GM21360 (cell line): ENCODE measurements around the gene EIF2S1.
A peak's percentile ranks its signal among the peaks of the same experiment; 100 is the strongest.
"Not testable (repeated sequence)": the region's sequence is repeated elsewhere in the genome, so short reads cannot be mapped to it uniquely, and the experiment has no call there.

Source experiments
- ATAC-seq: cut with Tn5 transposase; IDR thresholded peaks from one replicate; pipeline ENCODE4 v1.9.1; 2021; ENCODE audit warnings: mild to moderate bottlenecking, moderate library complexity; ENCODE audit not compliant: unreplicated experiment

Gene EIF2S1

DNA sequence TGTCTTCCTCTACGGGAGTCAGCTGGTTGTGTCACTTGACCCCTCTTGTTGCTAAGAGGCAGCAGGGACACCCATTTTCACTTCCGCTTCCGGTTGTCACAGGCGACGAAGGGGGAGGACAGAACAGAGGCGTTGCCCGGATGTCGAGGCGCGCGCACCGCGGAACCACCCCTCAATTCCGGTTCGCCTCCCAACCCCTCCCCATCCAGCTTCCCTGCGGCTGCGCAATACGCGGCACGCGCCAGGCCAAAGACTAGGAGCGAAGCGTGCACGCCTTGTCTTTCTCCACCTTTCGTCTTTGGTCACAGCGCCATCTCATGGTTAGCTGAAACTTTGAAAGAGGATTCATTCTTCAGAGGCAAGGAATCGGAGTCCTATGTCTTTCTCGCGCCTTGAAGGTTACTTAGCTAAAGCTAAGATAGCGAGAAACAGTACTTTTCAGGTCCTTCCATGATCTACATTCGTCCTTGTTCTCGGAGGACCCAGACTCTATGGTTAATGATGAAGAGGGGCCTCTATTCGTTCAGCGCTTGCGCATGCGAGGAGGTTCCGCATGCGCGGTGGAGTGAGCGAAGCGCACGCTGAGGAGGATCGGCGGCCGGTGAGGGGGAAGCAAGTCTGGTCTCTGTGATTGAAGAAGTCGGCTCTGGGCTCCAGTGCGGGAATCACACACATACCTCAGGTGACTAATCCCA, at the start of gene EIF2S1, which contains the start of gene ATP6V1D:
TSS of gene EIF2S1 (plus strand) at position 554 of the 695 bp plus-strand sequence. CDS start 4,440 bp downstream, outside the sequence.
TSS of gene ATP6V1D (minus strand) at position 30 of the 695 bp plus-strand sequence. CDS start 106 bp downstream, outside the sequence.
- ATAC-seq: peak; percentile 84

DNA sequence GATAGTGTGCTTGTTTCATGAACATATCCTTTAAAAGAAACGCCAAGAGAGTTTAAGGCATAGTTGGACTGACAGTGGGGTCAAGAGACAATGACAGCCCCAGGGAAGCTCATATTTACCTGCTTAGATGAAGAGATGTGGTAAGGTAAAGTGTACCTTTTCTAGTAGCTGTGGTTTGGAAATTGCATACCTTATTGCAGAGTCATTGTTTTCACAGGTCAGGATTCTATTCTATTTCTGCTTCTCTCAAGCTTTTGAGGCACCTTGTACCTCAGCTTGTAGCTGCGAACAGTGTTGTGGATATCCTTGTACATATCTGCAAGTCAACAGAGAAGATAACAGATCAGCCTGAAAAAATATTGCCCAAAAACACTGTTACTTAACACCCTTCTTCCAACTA, 48.3 kb upstream of the EIF2S1 start:
- ATAC-seq: no peak

DNA sequence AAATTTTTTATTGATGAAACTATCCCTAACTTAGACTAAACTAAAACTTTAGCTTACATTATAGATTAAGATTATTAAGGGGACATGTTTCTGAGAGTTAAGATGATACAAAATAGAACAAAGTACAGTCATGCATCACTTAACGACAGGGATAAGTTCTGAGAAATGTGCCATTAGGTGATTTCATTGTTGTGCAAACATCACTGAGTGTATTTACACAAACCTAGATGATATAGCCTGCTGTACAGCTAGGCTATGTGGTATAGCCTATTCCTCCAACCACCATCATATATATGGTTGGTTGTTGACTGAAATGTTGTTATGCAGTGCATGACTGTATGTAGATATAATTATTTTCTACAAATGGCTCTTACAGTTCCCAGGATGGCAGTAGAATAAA, 47.0 kb upstream of the EIF2S1 start:
- no peak for ATAC-seq

DNA sequence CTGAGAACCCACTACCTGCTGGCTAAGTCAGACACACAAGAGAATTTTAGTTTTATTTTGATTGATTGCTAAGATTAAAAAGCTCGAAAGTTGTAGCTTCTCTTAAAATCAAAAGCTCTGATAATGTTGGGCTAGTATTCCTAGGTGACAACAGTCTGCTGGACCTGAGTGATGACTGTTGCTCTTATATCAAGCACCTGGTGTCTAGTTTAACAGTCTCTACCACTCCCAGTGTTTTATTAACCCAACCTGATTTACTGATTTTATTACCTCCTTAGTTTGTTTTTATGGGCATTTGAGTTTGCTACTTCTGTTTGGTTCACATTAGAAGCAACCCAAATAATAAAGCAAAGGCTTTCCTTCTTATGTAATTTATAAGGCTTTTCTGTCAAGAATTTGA, 42.3 kb upstream of the EIF2S1 start:
- no peak for ATAC-seq

DNA sequence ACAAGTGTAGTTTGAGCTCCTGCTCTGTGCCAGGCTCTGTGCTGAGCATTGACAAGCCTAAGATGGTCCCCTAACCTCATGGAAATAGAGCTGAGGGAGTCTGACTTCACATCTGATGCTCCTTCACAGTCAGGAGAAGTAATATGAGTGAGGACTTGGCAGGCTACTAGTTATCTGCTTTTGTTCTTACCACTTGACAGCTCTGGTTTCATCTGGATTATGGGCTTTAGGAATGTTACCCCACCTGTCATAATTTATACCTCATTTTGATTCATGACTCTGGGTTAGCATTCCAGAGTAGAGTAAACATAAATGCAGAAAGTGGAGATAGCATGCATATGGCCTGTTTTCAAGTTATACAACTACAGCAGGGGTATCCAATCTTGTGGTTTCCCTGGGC, 41.0 kb upstream of the EIF2S1 start:
- no peak for ATAC-seq

DNA sequence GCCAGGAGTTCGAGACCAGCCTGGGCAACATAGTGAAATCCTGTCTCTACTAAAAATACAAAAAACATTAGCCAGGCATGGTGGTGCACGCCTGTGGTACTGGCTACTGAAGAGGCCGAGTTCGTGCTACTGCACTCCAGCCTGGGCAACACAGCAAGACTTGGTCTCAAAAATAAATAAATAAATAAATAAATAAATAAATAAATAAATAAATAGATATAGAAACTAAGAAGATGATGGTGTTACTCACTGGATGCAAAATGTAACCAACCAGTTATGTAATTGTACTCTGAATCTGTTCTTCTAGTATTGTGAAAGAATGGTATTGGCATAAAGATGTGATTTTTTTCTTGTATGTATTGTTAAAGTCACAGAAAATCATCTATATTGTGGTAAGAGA, 30.5 kb upstream of the EIF2S1 start:
- not testable (repeated sequence) for ATAC-seq

DNA sequence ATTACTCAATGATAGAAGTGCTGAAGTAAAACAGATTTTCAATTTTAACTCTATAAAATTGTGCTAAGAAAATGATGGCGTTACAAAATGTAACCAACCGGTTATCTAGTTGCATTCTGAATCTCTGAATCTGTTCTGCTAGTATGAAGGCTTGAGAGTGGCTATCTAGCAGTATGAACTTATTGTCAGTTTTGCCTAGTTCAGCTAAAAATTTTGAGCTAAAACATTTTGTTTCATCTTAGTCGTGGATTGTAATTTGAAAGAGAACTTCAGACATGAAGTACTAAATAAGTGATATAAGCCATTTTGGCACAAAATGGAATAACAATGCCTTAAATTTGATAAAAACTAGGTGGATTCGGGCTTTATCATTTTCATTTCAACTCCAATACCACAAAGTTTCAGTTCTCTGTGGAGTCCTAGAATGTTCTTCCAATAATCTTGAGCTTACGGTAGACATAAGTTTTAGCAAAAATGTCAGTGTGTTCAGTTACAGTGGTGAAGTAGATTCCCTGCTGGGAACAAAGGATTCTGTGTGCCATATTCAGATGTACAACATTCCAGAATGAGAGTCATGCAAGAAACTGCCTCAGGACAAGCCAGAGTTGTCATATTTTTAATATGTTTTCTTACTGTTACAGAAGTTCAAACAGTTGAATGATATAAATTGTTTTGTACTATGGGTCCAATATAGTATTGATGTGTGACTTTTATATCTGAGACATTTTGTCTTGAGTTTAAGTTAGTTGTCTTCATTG, 28.6 kb upstream of the EIF2S1 start:
- ATAC-seq: no peak

DNA sequence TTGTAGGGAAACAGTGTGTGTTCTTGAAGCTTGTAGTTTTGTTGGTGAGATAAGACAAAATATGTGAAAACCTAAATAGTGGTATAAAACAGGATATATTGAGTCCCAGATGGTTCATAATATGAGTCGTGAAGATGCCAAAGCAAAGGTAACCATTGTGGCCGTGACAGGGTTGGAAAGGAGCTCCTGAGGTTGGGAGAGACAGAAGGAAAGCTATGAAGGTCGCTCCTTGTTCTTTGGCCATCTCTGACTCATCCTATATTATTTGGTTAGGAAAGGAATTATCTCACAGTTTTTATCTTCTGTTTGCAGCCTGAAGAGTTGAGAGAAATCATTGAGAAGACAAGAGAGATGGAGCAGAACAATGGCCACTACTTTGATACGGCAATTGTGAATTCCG, 27.7 kb upstream of the EIF2S1 start:
- ATAC-seq: no peak

DNA sequence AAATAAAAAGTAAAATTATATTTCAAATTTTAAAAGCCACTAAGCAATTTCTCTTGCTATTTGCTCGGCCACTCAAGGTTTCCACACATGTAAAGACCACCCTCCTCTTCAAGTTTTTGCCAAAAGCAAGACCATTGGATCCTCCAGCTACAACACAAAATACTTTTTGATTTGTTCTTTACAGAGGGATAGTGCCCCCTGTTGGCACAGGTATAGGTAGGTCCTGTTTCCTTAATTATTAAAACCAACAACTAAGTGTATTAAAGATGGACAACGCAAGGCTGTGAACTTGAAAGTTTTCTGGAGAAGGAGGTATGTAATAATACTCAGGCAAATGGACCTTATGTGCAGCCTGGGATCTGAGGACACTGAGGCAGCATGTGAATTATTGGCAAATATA, 24.3 kb upstream of the EIF2S1 start:
- no peak for ATAC-seq

DNA sequence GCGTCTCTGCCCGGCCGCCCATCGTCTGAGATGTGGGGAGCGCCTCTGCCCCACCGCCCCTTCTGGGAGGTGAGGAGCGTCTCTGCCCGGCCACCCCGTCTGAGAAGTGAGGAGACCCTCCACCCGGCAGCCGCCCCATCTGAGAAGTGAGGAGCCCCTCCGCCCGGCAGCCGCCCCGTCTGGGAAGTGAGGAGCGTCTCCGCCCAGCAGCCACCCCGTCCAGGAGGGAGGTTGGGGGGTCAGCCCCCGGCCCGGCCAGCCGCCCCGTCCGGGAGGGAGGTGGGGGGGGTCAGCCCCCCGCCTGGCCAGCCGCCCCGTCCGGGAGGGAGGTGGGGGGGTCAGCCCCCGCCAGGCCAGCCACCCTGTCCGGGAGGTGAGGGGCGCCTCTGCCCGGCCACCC, 18.9 kb upstream of the EIF2S1 start:
- not testable (repeated sequence) for ATAC-seq

DNA sequence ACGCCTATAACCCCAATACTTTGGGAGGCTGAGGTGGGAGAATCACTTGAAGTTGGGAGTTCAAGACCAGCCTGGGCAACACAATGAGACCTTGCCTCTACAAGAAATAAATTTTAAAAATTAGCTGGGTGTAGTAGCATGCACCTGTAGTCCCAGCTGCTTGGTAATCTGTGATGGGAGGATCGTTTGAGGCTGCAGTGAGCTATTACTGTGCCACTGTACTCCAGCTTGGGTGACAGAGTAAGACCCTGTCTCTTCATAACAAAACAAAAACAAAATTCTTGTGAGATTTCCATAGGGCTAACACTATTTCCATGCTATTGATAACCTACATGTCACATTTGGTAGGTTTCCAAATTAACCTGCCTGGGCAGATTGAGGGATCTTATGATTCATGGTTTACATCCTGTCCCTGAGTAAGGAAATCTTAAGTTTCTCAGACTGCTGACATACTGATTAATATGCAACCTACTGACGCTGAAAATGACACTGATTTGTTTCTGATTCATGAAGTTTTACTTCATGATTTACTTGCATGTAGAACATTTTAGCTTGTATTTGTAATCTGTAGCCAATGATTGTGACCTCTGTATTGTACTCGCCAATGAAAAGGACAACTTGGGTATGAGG, 16.4 kb upstream of the EIF2S1 start:
- ATAC-seq: no peak

DNA sequence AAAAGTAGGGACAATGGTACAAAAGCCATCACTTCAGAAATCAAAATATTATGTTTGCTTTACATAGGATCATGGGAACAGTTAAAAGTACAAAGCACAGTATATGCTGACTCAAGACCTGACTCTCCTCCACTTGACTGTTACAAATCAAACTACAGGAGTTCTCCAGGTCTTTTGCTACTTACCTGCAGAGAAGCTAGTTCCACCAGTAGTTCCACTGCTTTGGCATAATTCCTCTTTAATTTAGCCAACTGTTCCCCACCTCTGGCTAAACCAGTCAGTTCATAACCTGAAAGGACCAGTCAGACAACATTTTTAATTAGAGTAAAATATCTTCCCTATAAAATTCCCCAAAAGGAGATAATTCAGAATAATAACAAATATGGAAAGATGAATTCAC, 14.5 kb upstream of the EIF2S1 start:
- no peak for ATAC-seq

DNA sequence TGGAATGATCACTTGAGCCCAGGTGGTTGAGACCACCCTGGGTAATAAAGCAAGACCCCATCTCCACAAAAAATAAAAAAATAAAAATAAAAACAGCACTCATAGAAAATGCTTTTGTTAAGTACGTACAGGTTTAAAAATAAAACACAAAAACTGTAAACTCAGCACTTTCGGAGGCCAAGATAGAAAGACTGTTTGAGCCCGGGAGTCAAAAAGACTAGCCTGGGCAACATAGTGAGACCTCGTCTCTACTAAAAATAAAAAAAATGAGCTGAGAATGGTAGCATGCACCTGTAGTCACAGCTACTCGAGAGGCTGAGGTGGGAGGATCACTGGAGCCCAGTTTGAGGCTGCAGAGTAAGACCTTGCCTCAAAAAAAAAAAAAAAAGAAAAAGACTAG, 8.1 kb upstream of the EIF2S1 start:
- no peak for ATAC-seq

DNA sequence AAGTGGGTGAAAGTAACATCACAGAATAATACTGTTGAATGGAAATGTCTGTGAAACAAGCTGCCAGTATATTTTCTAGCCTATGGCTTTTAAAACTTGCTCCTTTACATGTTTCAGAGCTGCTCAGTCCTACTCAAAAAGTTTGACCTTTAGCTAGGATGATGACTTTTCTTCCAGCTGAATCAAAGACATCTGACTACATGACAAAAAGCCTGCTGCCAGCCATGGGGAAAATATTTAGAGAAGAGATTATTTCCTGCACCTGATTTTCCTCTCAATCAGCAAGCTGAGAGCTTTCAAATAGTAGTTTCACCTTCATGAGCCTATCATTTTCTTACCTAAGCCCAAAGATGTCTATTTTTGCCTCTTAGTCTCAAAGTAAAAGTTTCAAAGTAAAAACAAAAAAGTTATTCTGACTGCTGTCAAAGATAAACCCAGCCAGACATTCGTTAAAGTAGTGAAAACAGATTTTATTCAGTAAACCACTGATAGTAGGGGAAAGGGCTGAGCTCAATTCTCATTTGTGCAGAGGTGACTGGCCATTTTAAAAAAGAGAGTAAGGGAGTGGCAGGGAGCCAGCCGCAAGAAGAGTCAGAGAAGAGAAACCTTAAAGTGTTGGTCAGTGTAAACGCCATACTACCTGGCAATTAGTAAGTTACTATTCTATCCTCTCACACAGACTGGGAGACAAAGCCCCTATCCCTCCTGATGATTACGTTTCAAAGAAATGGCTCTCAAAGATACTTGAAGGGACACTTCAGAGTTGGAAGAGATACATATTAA, 2.8 kb upstream of the EIF2S1 start:
- no peak for ATAC-seq

DNA sequence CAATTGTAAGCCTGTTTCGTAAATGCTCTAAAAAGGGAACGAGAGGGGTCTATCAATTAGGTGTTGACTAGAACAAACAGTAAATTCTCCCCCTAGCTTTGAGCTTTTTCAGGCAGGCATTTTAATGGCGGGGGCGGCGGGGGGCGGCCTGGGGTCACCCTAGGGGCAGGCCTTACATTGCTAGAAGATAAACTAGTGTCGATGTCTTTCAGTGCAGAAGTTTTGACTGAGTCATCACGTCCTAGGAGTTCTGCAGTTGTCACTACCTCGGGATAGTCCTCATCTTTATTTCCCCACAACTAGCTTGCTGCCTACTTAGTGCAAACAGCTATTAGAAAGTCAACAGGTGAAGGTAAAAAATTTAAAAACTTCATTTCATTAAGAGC, 2.2 kb upstream of the EIF2S1 start:
- no peak for ATAC-seq

DNA sequence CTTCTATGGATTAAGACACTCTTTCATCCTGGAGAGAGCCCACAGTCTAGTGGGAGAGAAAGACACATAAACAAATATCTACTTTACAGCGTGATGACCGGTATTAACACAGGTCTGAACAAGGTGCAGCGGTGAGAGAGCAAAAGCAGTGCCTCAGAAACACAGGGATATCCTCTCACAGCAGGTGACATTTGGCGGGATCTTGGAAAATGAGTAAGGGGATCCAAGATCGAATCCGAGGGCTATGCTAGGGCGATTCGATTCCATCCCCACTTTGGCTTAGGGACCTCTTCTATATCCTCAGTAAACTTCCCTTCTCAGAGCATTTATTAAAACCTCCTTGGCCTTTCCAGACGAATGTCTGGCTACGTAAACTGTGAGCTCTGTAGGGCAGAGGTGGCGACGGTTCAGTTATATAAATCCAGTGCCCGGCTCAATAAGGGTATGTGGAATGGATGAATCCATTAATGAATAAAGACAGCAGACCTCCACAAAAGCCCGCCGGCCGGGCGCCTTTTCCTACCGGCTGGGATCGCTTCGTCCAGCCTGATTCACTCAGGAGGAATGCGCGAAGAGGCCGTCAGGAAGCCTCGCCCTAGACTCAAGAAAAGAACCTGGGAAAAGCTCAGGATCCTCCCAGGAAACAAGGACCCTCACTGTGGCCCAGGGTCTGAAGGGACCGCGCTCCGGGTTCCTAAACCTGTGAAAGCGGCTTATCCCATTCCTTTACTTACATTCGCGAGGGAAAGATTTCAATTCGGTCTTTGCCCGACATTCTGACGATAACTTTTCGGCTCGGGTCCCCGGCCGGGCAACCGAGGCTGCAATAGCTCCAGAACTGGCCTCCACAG, 979 bp upstream of the EIF2S1 start:
- no peak for ATAC-seq

DNA sequence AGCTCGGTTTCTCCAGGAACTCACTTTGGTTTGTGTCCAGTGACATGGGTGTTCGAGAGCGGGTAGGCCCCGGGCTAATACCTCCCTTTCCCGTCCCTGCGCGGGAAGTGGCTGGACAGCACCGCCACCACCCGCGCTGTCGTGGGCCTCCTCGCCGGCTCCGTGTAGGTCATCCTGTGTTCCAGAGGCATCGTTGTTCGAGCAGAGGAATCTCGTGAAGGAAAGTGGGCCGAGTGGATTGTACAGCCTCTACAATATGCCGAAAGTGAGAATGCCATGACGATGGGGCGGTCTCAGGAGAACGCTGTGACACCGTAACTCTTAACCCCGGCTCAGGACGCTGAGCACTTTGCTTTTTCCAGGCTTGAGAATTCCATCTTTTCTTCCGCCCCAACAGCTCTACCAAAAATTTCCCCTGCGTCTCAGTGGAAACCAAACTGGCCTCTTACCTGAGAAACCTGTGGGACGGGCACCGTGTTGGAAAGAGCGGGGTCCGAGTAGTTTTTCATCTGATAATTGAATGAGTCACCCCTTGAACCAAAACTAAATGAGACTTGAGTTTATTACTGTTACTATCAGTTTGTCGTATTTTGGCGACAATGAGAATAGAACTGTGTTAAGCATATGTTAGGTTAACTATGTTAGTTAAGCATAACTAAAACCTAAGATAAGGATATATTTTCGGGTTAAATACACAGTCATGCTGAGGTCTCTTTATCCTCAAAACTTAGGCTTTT, 510 bp downstream of the EIF2S1 start:
- peak; percentile 23 for ATAC-seq

DNA sequence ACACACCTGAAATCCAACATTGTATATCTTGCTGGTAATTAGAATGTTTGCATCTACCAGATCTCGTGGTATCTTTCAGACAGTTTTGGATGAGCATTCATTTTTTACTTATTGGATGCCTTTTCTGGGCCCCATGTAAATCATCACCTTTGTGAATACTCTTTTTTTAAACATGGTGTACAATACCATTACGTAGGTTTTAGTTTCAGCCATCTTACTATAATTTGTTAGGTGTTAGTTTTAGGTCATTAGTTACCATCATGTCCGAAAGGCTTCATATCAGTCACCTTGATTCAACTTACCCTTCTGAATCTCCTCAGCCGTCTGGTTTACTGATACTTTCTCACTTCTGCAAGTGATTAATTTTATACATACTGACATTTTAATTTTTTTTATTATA, 5.3 kb downstream of the EIF2S1 start:
- ATAC-seq: no peak

DNA sequence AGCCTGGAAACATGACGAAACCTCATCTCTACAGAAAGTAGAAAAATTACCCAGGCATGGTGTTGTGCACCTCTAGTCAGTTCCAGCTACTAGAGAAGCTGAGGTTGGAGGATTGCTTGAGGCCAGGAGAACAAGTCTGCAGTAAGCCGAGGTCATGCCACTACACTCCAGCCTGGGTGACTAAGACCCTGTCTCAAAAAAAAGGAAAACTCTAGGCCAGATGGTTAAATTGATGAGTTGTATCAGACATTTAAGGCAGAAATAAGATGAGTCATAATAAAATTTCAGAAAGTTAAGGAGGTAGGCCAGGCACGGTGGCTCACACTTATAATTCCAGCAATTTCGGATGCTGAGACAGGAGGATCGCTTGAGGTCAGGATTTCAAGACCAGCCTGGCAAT, 10.7 kb downstream of the EIF2S1 start:
- ATAC-seq: no peak
